ENCODE data around the gene HEMGN. TPM values are rescaled to one million over a fixed set of nuclear protein-coding genes. Genes with fewer than 3 reads are reported as not detected.

Gene HEMGN
- total and polyA plus RNA-seq, 2 of the 13 experiments (the other 11 are each of a cell fraction or from before 2014, with no cell fraction given), result not detected

- Histone ChIP-seq H3K36me3 (replicated peaks in 1 of 2; ENCODE audit: control insufficient read depth in 1 of 2, insufficient read depth in 2 of 2, low read length in 2 of 2) (peaks cover 15 to 33% of the 10 kb centered on the region in 2 experiments; a peak in 4 of 5 replicates), H3K4me1 (ENCODE audit: insufficient read depth, low read length) (peaks cover 14% of the 10 kb centered on the region), H4K20me1 (ENCODE audit: insufficient read depth, low read length) (no peaks in the 10 kb centered on the region), H3K27me3 (ENCODE audit: control insufficient read depth in 1 of 2, insufficient read depth in 2 of 2, low read length in 2 of 2) (no peaks in the 10 kb centered on the region), H3K9me3 (ENCODE audit: low read length) (no peaks in the 10 kb centered on the region), H3K4me2 (ENCODE audit: low read depth, low read length) (no peak overlapping the region), H3K4me3 (replicated peaks in 1 of 3; ENCODE audit: insufficient read depth in 1 of 3, low read depth in 2 of 3, low read length in 3 of 3) (no peak overlapping the region), H2AFZ (ENCODE audit: low read length) (no peak overlapping the region), H3K79me2 (ENCODE audit: insufficient read depth, low read length) (no peaks in the 10 kb centered on the region), H3K27ac (ENCODE audit: extremely low read length, insufficient read depth, low read length) (no peak overlapping the region), H3K9ac (ENCODE audit: insufficient read depth, low read depth, low read length) (no peak overlapping the region)
- POLR2A ChIA-PET, result interaction anchor here (0.8 kb wide), 1 partner anchor 17 kb away, joined by 3 read pairs; the partner anchor contains the start of gene TRMO
- FAIRE-seq (no peak), ATAC-seq (no peak), DNase-seq (ENCODE audit: low spot score) (no peak)
- in situ Hi-C loops (cut with HindIII; ENCODE audit: extremely low pct_ligation_motif_present, low pct_unique_long_range_greater_than_20kb) (no loop called here), intact Hi-C loops (cut with micrococcal nuclease; ENCODE audit: unreplicated experiment) (no loop called here)
- 93% methylated on average over 2 of the region's 2 CpGs for WGBS (ENCODE audit: low lambda C conversion rate)
- CTCF ChIA-PET (ENCODE audit: low intra/inter-chr PET ratio, low total read pairs), result no interaction called here
- BruUV-seq (replicated peaks), result no TSS peak
- no peak for TF ChIP-seq CSRNP1 (CRISPR knock-in tag; IDR thresholded peaks at IDR 0.05)
- TF ChIP-seq YEATS4 (CRISPR knock-in tag; IDR thresholded peaks at IDR 0.05; ENCODE audit: borderline replicate concordance), result no peak
- no peak for TF ChIP-seq ZNF570 (CRISPR knock-in tag; IDR thresholded peaks at IDR 0.05; ENCODE audit: borderline replicate concordance)
- TF ChIP-seq RFX3 (CRISPR knock-in tag; IDR thresholded peaks at IDR 0.05), result no peak
- no peak for TF ChIP-seq ATF6 (CRISPR knock-in tag; conservative IDR thresholded peaks at IDR 0.05)
- no peak for TF ChIP-seq ATF4 (CRISPR knock-in tag; IDR thresholded peaks at IDR 0.05)
- no peak for TF ChIP-seq ZNF207 (IDR thresholded peaks at IDR 0.05; ENCODE audit: borderline replicate concordance)
- TF ChIP-seq AKNA (CRISPR knock-in tag; IDR thresholded peaks at IDR 0.05; ENCODE audit: borderline replicate concordance), result no peak
- TF ChIP-seq TFE3 (CRISPR knock-in tag; IDR thresholded peaks at IDR 0.05), result no peak
- TF ChIP-seq ZNF275 (CRISPR knock-in tag; IDR thresholded peaks at IDR 0.05; ENCODE audit: borderline replicate concordance), result no peak
- TF ChIP-seq MTF1 (CRISPR knock-in tag; IDR thresholded peaks at IDR 0.05), result no peak
- TF ChIP-seq MAFF (IDR thresholded peaks at IDR 0.05; ENCODE audit: low read depth, low read length), result no peak
These were observed 32.7 kb downstream of the HEMGN start for GRCh38 chr9:97905228-97905627.
